Measurements from ENCODE around the gene FOXO6.

DNA sequence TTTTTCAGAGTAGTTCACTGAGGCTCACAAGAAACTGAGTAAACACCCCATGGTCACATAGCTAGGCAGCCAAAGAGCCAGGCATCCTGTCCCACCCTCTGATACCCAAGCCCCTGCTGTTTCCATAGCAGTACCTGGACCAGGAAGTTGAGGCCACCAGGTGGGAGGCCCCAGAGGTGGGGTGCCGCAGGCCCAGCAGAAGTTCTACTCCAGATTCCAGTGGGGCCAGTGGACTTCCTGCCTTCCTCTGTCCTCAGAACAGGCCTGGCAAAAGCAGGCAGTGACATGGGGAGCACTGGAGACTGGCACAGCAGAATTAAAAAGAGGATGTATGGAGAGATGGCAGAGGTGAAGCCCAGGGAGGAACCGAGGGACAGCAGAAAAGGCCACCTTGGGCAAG lies 19.0 kb downstream of the FOXO6 start:
- TF ChIP-seq, protein P1, sequence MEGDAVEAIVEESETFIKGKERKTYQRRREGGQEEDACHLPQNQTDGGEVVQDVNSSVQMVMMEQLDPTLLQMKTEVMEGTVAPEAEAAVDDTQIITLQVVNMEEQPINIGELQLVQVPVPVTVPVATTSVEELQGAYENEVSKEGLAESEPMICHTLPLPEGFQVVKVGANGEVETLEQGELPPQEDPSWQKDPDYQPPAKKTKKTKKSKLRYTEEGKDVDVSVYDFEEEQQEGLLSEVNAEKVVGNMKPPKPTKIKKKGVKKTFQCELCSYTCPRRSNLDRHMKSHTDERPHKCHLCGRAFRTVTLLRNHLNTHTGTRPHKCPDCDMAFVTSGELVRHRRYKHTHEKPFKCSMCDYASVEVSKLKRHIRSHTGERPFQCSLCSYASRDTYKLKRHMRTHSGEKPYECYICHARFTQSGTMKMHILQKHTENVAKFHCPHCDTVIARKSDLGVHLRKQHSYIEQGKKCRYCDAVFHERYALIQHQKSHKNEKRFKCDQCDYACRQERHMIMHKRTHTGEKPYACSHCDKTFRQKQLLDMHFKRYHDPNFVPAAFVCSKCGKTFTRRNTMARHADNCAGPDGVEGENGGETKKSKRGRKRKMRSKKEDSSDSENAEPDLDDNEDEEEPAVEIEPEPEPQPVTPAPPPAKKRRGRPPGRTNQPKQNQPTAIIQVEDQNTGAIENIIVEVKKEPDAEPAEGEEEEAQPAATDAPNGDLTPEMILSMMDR (IDR thresholded peaks at IDR 0.05) = no peak
- TF ChIP-seq PRRX2 (CRISPR knock-in tag; IDR thresholded peaks at IDR 0.05) (no peak), NR3C1 (CRISPR knock-in tag; conservative IDR thresholded peaks at IDR 0.05; ENCODE audit: low read depth) (no peak), ZNF263 (CRISPR knock-in tag; IDR thresholded peaks at IDR 0.05; ENCODE audit: low read depth) (no peak), ATF1 (CRISPR knock-in tag; IDR thresholded peaks at IDR 0.05) (no peak), CREB1 (CRISPR knock-in tag; IDR thresholded peaks at IDR 0.05) (no peak)
- TF ChIP-seq, protein P2, sequence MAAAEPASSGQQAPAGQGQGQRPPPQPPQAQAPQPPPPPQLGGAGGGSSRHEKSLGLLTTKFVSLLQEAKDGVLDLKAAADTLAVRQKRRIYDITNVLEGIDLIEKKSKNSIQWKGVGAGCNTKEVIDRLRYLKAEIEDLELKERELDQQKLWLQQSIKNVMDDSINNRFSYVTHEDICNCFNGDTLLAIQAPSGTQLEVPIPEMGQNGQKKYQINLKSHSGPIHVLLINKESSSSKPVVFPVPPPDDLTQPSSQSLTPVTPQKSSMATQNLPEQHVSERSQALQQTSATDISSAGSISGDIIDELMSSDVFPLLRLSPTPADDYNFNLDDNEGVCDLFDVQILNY (CRISPR knock-in tag; IDR thresholded peaks at IDR 0.05) = no peak
- TF ChIP-seq, protein P3, sequence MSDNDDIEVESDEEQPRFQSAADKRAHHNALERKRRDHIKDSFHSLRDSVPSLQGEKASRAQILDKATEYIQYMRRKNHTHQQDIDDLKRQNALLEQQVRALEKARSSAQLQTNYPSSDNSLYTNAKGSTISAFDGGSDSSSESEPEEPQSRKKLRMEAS (CRISPR knock-in tag; IDR thresholded peaks at IDR 0.05) = no peak
- TF ChIP-seq, protein P4, sequence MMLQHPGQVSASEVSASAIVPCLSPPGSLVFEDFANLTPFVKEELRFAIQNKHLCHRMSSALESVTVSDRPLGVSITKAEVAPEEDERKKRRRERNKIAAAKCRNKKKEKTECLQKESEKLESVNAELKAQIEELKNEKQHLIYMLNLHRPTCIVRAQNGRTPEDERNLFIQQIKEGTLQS (CRISPR knock-in tag; conservative IDR thresholded peaks at IDR 0.05) = no peak
- TF ChIP-seq, protein P5, sequence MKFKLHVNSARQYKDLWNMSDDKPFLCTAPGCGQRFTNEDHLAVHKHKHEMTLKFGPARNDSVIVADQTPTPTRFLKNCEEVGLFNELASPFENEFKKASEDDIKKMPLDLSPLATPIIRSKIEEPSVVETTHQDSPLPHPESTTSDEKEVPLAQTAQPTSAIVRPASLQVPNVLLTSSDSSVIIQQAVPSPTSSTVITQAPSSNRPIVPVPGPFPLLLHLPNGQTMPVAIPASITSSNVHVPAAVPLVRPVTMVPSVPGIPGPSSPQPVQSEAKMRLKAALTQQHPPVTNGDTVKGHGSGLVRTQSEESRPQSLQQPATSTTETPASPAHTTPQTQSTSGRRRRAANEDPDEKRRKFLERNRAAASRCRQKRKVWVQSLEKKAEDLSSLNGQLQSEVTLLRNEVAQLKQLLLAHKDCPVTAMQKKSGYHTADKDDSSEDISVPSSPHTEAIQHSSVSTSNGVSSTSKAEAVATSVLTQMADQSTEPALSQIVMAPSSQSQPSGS (CRISPR knock-in tag; IDR thresholded peaks at IDR 0.05; ENCODE audit: borderline replicate concordance, low read depth) = no peak
- TF ChIP-seq, protein P6, sequence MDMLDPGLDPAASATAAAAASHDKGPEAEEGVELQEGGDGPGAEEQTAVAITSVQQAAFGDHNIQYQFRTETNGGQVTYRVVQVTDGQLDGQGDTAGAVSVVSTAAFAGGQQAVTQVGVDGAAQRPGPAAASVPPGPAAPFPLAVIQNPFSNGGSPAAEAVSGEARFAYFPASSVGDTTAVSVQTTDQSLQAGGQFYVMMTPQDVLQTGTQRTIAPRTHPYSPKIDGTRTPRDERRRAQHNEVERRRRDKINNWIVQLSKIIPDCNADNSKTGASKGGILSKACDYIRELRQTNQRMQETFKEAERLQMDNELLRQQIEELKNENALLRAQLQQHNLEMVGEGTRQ (CRISPR knock-in tag; IDR thresholded peaks at IDR 0.05) = no peak
